H9 (cell line): ENCODE results near the gene TRIM44. TPM values are rescaled to one million over a fixed set of nuclear protein-coding genes. Genes with fewer than 3 reads are reported as not detected.

Source experiments
- DNase-seq: peaks from one replicate; pipeline ENCODE4 v3.0.0-alpha.2; 2017
- H2AFZ ChIP-seq: one replicate; pipeline ENCODE4 v1.6.1; 2013; ENCODE audit warnings: mild to moderate bottlenecking, low read length, control low read depth, moderate library complexity
- H2AK5ac ChIP-seq: 2 replicates; pipeline ENCODE4 v1.6.1; 2013; ENCODE audit warnings: low read length, control low read depth, mixed read lengths; ENCODE audit not compliant: insufficient read length
- H2BK120ac ChIP-seq: one replicate; pipeline ENCODE4 v1.6.1; 2013; ENCODE audit warnings: low read depth, mild to moderate bottlenecking, low read length, control low read depth, inconsistent platforms; ENCODE audit not compliant: poor library complexity, severe bottlenecking
- H2BK12ac ChIP-seq: 2 replicates; pipeline ENCODE4 v1.6.1; 2013; ENCODE audit warnings: low read length, control low read depth, mixed read lengths, low read depth; ENCODE audit not compliant: insufficient read length
- H2BK15ac ChIP-seq: 2 replicates; pipeline ENCODE4 v1.6.1; 2013; ENCODE audit warnings: low read depth, low read length, control low read depth
- H2BK20ac ChIP-seq: one replicate; pipeline ENCODE4 v1.6.1; 2013; ENCODE audit warnings: low read depth, mild to moderate bottlenecking, low read length, control low read depth, inconsistent platforms; ENCODE audit not compliant: poor library complexity, severe bottlenecking
- H2BK5ac ChIP-seq: 2 replicates; pipeline ENCODE4 v1.6.1; 2013; ENCODE audit warnings: low read length, control low read depth, mixed read lengths; ENCODE audit not compliant: insufficient read length
- H3K14ac ChIP-seq: 2 replicates; pipeline ENCODE4 v1.6.1; 2013; ENCODE audit warnings: low read length, control low read depth; ENCODE audit not compliant: insufficient read depth
- H3K18ac ChIP-seq: 2 replicates; pipeline ENCODE4 v1.6.1; 2013; ENCODE audit warnings: low read depth, mild to moderate bottlenecking, mixed read lengths, low read length, control low read depth; ENCODE audit not compliant: insufficient read length
- H3K23ac ChIP-seq: 2 replicates; pipeline ENCODE4 v1.6.1; 2013; ENCODE audit warnings: low read length, control low read depth, mixed read lengths, low read depth; ENCODE audit not compliant: insufficient read length
- H3K23me2 ChIP-seq: 2 replicates; pipeline ENCODE4 v1.6.1; 2013; ENCODE audit warnings: low read depth, mild to moderate bottlenecking, mixed read lengths, low read length, control low read depth; ENCODE audit not compliant: insufficient read length, poor library complexity, severe bottlenecking
- H3K27ac ChIP-seq: 2 replicates; pipeline ENCODE4 v1.5.1; 2013; ENCODE audit warnings: low read length, control low read depth, mixed read lengths, low read depth; ENCODE audit not compliant: insufficient read length
- H3K27me3 ChIP-seq: 2 replicates; pipeline ENCODE4 v1.6.1; 2013; ENCODE audit warnings: low read length, control low read depth, inconsistent platforms; ENCODE audit not compliant: insufficient read depth
- H3K4ac ChIP-seq: 2 replicates; pipeline ENCODE4 v1.6.1; 2013; ENCODE audit warnings: low read depth, mild to moderate bottlenecking, control low read depth, inconsistent platforms, low read length, moderate library complexity
- H3K4me1 ChIP-seq: 2 replicates; pipeline ENCODE4 v1.6.1; 2013; ENCODE audit warnings: low read length, control low read depth, inconsistent platforms; ENCODE audit not compliant: insufficient read depth
- H3K4me2 ChIP-seq: 2 replicates; pipeline ENCODE4 v1.6.1; 2013; ENCODE audit warnings: low read length, control low read depth, mixed read lengths; ENCODE audit not compliant: insufficient read length, insufficient read depth
- H3K56ac ChIP-seq: 2 replicates; pipeline ENCODE4 v1.6.1; 2013; ENCODE audit warnings: low read depth, mild to moderate bottlenecking, mixed read lengths, low read length, control low read depth; ENCODE audit not compliant: insufficient read length
- H3K79me1 ChIP-seq: 2 replicates; pipeline ENCODE4 v1.6.1; 2013; ENCODE audit warnings: low read depth, mild to moderate bottlenecking, moderate library complexity, low read length, control low read depth, inconsistent platforms; ENCODE audit not compliant: insufficient read depth, poor library complexity, severe bottlenecking
- H3K79me2 ChIP-seq: 2 replicates; pipeline ENCODE4 v1.6.1; 2013; ENCODE audit warnings: low read length, control low read depth, inconsistent platforms; ENCODE audit not compliant: insufficient read depth
- H3K9ac ChIP-seq: 2 replicates; pipeline ENCODE4 v1.6.1; 2013; ENCODE audit warnings: low read length, control low read depth, mixed read lengths; ENCODE audit not compliant: insufficient read length; ENCODE audit errors: extremely low read depth
- H3K9me3 ChIP-seq: one replicate; pipeline ENCODE4 v1.6.1; 2013; ENCODE audit warnings: low read depth, low read length, inconsistent platforms; ENCODE audit not compliant: control insufficient read depth
- H3T11ph ChIP-seq: one replicate; pipeline ENCODE4 v1.6.1; 2013; ENCODE audit warnings: mild to moderate bottlenecking, low read length, control low read depth, inconsistent platforms
- H4K20me1 ChIP-seq: one replicate; pipeline ENCODE4 v1.6.1; 2013; ENCODE audit not compliant: control insufficient read depth, insufficient read length, insufficient read depth
- H4K5ac ChIP-seq: 2 replicates; pipeline ENCODE4 v1.6.1; 2013; ENCODE audit warnings: low read depth, mild to moderate bottlenecking, mixed read lengths, low read length, control low read depth; ENCODE audit not compliant: insufficient read length
- H4K8ac ChIP-seq: replicated peaks from 2 replicates; pipeline ENCODE4 v1.6.1; 2013; ENCODE audit warnings: low read length, control low read depth, mixed read lengths, low read depth; ENCODE audit not compliant: insufficient read length
- H4K91ac ChIP-seq: 2 replicates; pipeline ENCODE4 v1.6.1; 2013; ENCODE audit warnings: low read depth, mild to moderate bottlenecking, moderate library complexity, mixed read lengths, low read length, control low read depth; ENCODE audit not compliant: insufficient read length
- H3K27ac Mint-ChIP-seq, 3 experiments: 2 replicates in 2 of 3; 3 replicates in 1 of 3; pipeline ENCODE4 v1.8.0; 2020 to 2021; ENCODE audit warnings: mixed read lengths in 3 of 3, mild to moderate bottlenecking in 1 of 3, moderate library complexity in 1 of 3
- H3K27me3 Mint-ChIP-seq: 2 replicates; pipeline ENCODE4 v1.8.0; 2021; ENCODE audit warnings: low read depth, mild to moderate bottlenecking, moderate library complexity, mixed read lengths
- H3K36me3 Mint-ChIP-seq, 3 experiments: 2 replicates in 2 of 3; 3 replicates in 1 of 3; pipeline ENCODE4 v1.8.0; 2020 to 2021; ENCODE audit warnings: low read depth in 3 of 3, mixed read lengths in 3 of 3; ENCODE audit not compliant: insufficient read depth in 1 of 3
- H3K4me1 Mint-ChIP-seq, 2 experiments: 2 replicates each; pipeline ENCODE4 v1.8.0; 2020; ENCODE audit warnings: mixed read lengths in 2 of 2
- H3K4me3 Mint-ChIP-seq, 2 experiments: 2 replicates in 1 of 2; 3 replicates in 1 of 2; pipeline ENCODE4 v1.8.0; 2020 to 2021; ENCODE audit warnings: mild to moderate bottlenecking in 2 of 2, mixed read lengths in 2 of 2, moderate library complexity in 1 of 2
- H3K9me3 Mint-ChIP-seq, 2 experiments: 2 replicates in 1 of 2; 3 replicates in 1 of 2; pipeline ENCODE4 v1.8.0; 2020; ENCODE audit warnings: mild to moderate bottlenecking in 2 of 2, mixed read lengths in 2 of 2, moderate library complexity in 1 of 2
- CTCF ChIP-seq: fragments of 200-600 bp; sonication (generic); conservative IDR thresholded peaks from 3 replicates; pipeline ENCODE4 v1.8.0; 2021; ENCODE audit warnings: antibody characterized with exemption, mild to moderate bottlenecking
- WGBS: extraction: QIAGEN DNeasy Blood & Tissue Kit; methylation state at CpG from one replicate; pipeline ENCODE4 v1.1.7; 2013; ENCODE audit warnings: missing lambda C conversion rate, low lambda C conversion rate, mixed read lengths; ENCODE audit not compliant: insufficient read length; ENCODE audit errors: extremely low coverage; 5-methylcytosine and 5-hydroxymethylcytosine counted together
- total RNA-seq: library from RNA; stranded (reverse); gene quantifications from 2 replicates; pipeline ENCODE4 v1.2.1, GENCODE V29; 2021

Gene TRIM44
- total RNA-seq, 1 experiment from 2014 or later = 37.7 TPM

GRCh38 chr11:35620795-35621194, 41.8 kb upstream of the TRIM44 start:
- Histone ChIP-seq H3K27ac (no peak overlapping the region), H2BK12ac (no peak overlapping the region), H3K14ac (no peak overlapping the region), H3K4me2 (no peak overlapping the region), H4K20me1 (no peaks in the 10 kb centered on the region), H2BK5ac (no peak overlapping the region), H2AK5ac (no peak overlapping the region), H3K9ac (no peak overlapping the region), H3K4ac (no peak overlapping the region), H3K79me1 (no peaks in the 10 kb centered on the region), H3K56ac (no peak overlapping the region), H4K8ac (no peak overlapping the region), H2AFZ (no peak overlapping the region), H3K4me1 (peaks cover 4% of the 10 kb centered on the region), H3T11ph (no peak overlapping the region), H3K9me3 (no peaks in the 10 kb centered on the region), H4K91ac (no peak overlapping the region), H3K23ac (no peak overlapping the region), H2BK120ac (no peak overlapping the region), H3K18ac (no peak overlapping the region), H2BK15ac (no peak overlapping the region), H2BK20ac (no peak overlapping the region), H3K23me2 (peaks cover 17% of the 10 kb centered on the region), H4K5ac (no peak overlapping the region), H3K79me2 (no peaks in the 10 kb centered on the region), H3K27me3 (peaks cover 5% of the 10 kb centered on the region; the same call in 1 of the 2 replicates)
- H3K4me1 Mint-ChIP-seq = peaks cover 28 to 32% of the 10 kb centered on the region in 2 experiments
- H3K27ac Mint-ChIP-seq = no peak overlapping the region
- WGBS = no CpG with 5 or more reads among the region's 2 CpGs
- H3K9me3 Mint-ChIP-seq = peaks cover 5 to 6% of the 10 kb centered on the region in 2 experiments; a peak in 4 of 5 replicates
- H3K4me3 Mint-ChIP-seq = peak overlapping the region; percentile 14 to 66; a peak in 3 of 5 replicates
- peaks cover 36% of the 10 kb centered on the region for H3K27me3 Mint-ChIP-seq
- H3K36me3 Mint-ChIP-seq = peaks cover 0 to 4% (median 2%) of the 10 kb centered on the region in 3 experiments; a peak in 2 of 7 replicates
- no peak for TF ChIP-seq CTCF
- no peak for DNase-seq
